Left lobe of liver (tissue), 2 donors: ENCODE data around the gene FXYD2. TPM values are rescaled to one million over a fixed set of nuclear protein-coding genes. Genes with fewer than 3 reads are reported as not detected.
"Not testable (repeated sequence)": the region's sequence is repeated elsewhere in the genome, so short reads cannot be mapped to it uniquely, and the experiment has no call there.

Source experiments
- ATAC-seq: fragments of 200-7000 bp; cut with Tn5 transposase; one replicate; pipeline ENCODE4 v1.9.1; 2020; ENCODE audit warnings: mild to moderate bottlenecking, moderate library complexity
- DNase-seq: peaks from one replicate; pipeline ENCODE4 v3.0.0-alpha.2; 2020; ENCODE audit warnings: low spot score
- total RNA-seq: library from RNA; stranded (reverse); gene quantifications from one replicate; pipeline ENCODE4 v1.2.1, GENCODE V29; 2021
- donor health status: DM: no; HTN: no; CAD: no; lungs with moderate emphysema.
- donor health status: DM: no; HTN: yes; CAD: no.

The FXYD2 gene
- total RNA-seq: 13.6 TPM

- peak; percentile 41 for ATAC-seq
- DNase-seq: peak; percentile 50
These were observed at the start of gene FXYD2 for GRCh38 chr11:117824571-117825537. Gene FXYD2, minus strand, starts transcription at chr11:117824744. Its CDS starts 66 bp downstream, at chr11:117824678.

- DNase-seq: no peak
- ATAC-seq: no peak
These were observed 49.2 kb upstream of the FXYD2 start for GRCh38 chr11:117873828-117874125.

DNA sequence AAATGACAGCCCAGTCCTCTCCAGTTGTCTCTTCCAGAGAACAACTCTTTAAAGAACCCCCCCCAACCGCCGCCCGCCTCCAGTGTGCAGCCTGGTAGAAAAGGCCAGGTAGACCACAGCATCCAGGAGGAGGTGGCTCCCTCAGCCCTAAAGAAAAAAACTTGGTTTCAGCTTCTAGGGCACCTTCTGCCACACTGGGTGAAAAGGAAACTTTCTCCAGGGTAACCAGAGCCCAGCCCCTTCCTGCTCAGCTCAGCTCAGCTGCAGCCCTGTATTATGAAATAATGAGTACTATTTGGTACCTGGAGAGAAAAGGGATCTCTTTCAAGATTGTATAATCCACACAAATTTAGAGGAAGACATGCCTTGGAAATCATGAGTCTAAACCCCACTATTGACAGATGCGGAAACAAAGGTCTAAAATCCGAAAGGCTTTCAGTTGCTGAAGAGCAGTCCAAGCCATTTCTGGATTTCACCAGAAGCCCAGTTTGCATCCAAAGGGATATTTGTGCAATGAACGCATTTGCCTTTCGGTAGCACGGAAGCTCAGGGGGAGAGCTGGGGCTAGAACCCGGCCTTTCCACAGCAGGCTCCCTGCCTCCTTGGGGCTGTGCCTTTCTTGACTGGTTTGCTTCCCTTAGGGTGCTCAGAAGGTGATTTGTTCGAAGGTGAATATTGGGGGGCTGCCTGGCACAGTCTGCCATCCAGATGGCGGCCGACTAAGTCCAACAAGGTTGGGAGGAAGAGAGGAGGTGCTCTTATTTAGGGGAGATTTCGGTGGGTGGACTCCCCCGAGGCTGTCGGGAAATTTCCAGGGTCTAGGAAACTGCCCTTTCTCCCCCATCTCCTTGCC is 48.7 kb upstream of the FXYD2 start:
- no peak for ATAC-seq
- no peak for DNase-seq

GRCh38 chr11:117872420-117872961 is 47.9 kb upstream of the FXYD2 start:
- DNase-seq (no peak), ATAC-seq (no peak)

- no peak for ATAC-seq
- no peak for DNase-seq
These were observed 47.2 kb upstream of the FXYD2 start for GRCh38 chr11:117871784-117872183.

- DNase-seq (no peak), ATAC-seq (no peak)
These were observed 46.6 kb upstream of the FXYD2 start for GRCh38 chr11:117871160-117871559.

- no peak for DNase-seq
- no peak for ATAC-seq
These were observed 45.8 kb upstream of the FXYD2 start for GRCh38 chr11:117870103-117870952.

DNA sequence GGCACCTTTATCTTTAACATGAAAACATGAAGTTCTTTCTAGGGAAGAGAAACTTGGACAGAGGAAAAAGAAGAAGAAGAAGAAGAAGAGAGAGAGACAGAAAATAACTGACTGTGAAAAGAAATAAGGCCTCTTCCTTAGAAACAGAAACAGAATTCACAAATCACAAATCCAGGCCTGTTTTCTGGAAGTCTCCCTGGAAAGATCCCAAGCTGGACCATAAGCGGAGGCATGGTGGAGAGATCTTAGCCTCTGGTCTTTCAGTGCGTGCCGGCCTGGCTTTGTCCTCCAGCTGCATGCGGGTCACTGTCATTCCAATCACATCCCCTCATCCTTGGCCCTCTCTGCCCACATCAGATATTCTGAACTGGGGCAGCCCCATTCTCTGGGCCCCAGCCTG is 45.1 kb upstream of the FXYD2 start:
- ATAC-seq: no peak
- DNase-seq: no peak

DNA sequence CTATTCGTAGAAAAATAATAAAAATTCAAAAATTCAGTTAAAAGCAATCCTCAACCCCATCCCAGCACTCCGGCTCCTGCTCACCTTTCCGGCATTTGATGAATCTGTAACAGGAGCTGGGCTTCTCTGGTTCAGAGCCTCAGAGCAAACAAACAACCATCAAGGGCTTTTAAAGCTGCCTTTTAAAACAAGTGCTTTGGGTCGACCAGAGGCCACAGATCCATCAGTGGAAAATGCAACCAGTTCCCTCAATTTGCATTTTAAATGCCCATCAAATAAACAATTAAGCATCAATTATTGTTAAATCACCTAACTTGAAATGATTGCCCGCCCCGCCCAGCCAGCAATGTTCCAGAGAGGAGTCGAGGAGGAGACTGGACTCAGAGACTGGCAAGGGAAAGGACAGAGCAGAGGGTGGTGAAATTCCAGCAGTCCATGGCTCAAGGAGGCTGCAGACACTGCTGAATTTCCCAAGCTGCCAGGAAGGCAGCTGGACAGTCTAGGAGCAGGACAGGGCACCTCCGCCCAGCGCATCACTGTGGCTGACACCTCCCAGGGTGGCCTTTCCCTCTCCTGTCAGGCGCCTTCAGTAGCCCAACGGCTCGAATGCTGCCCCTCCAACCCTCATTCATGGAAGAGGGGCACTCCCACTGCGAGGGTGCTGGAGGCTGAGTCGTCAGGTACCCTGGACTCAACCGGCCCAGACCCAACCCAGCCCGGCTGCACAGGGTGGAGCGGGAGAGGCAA is 44.4 kb upstream of the FXYD2 start:
- ATAC-seq (no peak), DNase-seq (no peak)

DNA sequence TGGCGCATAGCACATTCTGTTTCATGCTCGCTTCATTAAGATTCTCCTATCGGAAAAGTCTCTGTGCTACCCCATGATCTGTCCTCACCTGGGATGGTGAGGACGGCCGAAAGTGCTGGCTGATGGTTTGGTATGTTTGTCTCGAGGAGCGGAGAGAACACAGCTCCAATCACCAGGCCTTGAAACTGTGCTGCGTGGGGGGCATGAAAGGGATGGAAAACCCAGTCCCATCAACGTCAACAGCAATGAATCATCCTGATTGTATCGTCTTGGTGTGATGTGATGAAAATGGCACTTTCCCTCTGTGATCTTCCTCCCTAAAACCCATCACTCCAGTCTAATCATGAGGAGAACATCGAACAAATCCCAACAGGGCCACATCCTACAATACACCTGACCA is 43.5 kb upstream of the FXYD2 start:
- no peak for DNase-seq
- ATAC-seq: no peak

DNA sequence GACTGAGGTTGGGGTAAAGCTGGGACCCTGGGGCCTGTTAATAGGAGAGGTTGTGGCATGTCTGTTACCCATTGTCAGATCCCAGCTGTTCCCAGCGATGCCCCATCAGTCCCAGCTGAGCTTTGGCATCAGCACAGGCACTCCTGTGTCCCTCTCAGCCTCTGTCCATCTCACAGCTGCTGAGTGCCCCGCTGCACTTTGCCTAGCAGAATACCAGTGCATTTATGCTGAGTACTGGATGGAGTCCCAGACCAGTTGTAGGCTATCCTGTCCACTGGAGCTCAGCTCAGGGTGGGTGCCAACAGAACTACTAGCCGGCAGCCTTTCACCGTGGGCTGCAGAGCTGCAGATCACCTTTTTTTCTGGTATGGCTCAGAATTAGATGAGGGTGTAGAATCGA is 42.0 kb upstream of the FXYD2 start:
- DNase-seq: no peak

DNA sequence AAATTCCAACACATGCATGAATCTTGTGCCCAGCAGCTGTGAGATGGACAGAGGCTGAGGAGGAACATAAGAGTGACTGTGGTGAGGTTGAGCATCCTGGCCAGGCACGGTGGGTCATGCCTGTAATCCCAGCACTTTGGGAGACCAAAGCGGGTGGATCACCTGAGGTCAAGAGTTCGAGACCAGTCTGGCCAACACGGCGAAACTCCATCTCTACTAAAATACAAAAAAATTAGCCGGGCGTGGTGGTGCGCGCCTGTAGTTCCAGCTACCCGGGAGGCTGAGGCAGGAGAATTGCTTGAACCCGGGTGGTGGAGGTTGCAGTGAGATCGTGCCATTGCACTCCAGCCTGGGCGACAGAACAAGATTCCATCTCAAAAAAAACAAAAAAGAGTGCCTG is 41.0 kb upstream of the FXYD2 start:
- not testable (repeated sequence) for ATAC-seq, DNase-seq

More for the DNA sequence above, 42.0 kb upstream of the FXYD2 start:
- no peak for ATAC-seq

DNA sequence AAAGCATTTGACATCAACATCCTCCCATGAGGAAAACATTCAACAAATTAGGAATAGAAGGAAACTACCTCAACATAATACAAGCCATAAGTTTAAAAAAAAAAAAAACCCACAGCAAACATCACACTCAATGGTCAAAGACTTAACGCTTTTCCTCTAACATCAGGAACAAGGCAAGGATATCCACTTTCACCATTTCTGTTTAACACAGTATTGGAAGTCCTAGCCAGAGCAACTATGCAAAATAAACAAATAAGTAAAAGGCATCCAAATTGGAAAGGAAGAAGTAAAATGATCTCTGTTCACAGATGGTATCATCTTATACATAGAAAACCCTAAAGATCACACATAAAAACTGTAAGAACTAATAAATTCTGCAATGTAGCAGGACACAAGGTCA is 38.8 kb upstream of the FXYD2 start:
- ATAC-seq (no peak), DNase-seq (no peak)

- ATAC-seq (no peak), DNase-seq (no peak)
These were observed 38.2 kb upstream of the FXYD2 start for GRCh38 chr11:117862753-117863152.

DNA sequence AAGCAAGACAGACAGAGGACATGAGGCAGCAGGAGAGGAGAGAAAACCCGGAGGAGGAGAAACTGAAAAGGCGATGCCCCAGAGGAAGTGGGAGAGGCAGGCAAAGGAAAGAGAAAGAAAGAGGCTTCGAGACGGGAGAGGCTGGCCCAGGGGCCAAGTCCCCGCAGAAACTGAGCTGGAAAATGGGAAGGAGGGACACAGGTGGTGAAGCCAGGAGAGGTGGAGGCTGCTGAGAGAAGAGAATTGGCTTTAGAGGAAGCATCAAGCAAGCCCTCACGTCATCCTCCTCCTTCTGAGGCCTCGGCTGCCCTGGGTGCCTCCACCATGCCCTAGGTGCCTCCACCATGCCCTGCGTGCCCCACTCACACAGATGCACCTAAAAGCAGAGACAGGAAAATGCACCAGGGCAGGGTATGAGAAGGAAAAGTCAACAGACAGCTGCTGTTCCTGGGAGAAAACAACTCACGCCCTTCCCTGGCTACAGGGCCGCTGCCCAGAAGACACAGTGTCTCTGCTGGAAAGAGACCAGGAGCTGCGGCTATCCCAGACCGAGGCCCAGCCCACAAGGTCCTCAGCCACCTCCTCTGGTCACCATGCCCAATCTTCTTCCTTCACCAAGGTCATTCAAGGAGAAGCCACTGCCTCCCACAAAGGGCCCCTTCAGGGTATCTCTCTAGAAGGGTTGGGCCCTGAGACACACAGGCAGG is 37.6 kb upstream of the FXYD2 start:
- ATAC-seq: peak; percentile 19
- DNase-seq: no peak

- DNase-seq (no peak), ATAC-seq (peak; percentile 68)
These were observed 36.8 kb upstream of the FXYD2 start for GRCh38 chr11:117861151-117862018.

- ATAC-seq (no peak), DNase-seq (no peak)
These were observed 35.6 kb upstream of the FXYD2 start for GRCh38 chr11:117860139-117860538.

DNA sequence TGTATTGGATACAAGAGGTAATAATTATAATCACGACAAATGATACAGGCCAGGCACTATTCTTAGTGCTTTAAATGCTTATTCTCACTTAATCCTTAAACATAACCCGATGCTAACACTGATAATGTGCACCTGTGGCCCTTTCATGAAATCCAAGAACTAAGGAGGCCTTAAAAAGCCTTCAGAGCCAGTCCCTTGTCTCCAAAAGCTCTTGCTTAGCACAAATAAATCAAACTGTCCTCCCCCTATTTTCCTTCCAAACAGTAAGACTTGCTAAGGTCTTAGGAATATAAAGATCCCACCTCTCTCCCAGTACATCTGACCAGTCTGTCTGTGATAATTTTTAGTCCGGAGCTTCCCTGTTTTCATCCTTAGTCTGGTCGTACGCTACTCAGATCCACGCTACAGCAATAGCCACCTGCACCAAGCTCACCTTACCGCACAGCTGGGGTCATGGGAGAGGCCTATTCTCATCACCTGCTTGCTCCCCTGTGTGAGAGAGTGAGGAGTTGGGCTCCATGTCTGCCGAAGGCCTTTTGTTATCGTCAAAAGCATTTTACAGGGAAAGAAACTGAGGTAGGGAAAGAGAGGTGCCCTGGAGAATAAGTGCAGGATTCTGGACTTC is 35.1 kb upstream of the FXYD2 start:
- no peak for ATAC-seq

More for the DNA sequence above, 35.1 kb upstream of the FXYD2 start:
- DNase-seq: no peak
